Urothelium cell line (cell line): Measurements from ENCODE around the gene HBQ1.
"Not testable (repeated sequence)": the region's sequence is repeated elsewhere in the genome, so short reads cannot be mapped to it uniquely, and the experiment has no call there.

Experiments used
- DNase-seq: peaks from one replicate; pipeline ENCODE4 v3.0.0; 2011; ENCODE audit warnings: low spot score, mixed read lengths
- FAIRE-seq: peaks from 2 replicates; lab custom pipeline; 2011; peaks lifted over from hg19 to GRCh38; lab: Jason Lieb, UNC

Gene HBQ1

DNA sequence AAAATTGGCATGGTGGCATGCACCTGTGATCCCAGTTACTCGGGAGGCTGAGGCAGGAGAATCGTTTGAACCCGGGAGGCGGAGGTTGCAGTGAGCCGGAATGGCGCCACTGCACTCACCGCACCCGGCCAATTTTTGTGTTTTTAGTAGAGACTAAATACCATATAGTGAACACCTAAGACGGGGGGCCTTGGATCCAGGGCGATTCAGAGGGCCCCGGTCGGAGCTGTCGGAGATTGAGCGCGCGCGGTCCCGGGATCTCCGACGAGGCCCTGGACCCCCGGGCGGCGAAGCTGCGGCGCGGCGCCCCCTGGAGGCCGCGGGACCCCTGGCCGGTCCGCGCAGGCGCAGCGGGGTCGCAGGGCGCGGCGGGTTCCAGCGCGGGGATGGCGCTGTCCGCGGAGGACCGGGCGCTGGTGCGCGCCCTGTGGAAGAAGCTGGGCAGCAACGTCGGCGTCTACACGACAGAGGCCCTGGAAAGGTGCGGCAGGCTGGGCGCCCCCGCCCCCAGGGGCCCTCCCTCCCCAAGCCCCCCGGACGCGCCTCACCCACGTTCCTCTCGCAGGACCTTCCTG, at the start of gene HBQ1:
Gene HBQ1 (plus strand): TSS at position 359 of the 575 bp plus-strand sequence. CDS start 28 bp downstream, at position 387.
- no peak for DNase-seq
- FAIRE-seq = no peak

DNA sequence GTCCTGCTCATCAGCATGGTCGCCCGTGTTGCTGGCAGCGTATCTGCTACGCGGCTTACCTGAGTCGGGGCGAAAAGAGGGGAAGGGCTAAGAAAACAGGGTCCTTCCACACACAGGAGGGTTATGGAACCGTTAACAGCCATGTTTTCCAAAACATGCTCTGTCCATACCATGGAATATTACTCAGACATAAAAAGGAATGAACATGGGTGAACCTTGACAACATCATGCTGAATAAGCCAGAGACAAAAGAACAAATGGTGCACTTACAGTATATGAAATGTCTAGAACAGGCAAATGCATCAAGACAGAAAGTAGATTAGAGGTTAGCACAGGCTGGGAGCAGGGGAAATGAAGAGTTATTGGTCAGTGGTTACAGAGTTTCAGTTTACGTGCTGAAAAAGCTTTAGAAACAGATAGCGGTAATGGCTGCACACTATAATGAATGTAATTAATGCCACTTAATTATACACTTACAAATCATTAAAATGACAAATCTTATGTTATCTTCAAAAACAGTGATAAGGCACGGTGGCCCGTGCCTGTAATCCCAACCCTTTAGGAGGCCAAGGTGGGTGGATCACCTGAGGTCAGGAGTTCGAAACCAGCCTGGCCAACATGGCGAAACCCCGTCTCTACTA, 49.6 kb upstream of the HBQ1 start:
- DNase-seq (no peak), FAIRE-seq (no peak)

DNA sequence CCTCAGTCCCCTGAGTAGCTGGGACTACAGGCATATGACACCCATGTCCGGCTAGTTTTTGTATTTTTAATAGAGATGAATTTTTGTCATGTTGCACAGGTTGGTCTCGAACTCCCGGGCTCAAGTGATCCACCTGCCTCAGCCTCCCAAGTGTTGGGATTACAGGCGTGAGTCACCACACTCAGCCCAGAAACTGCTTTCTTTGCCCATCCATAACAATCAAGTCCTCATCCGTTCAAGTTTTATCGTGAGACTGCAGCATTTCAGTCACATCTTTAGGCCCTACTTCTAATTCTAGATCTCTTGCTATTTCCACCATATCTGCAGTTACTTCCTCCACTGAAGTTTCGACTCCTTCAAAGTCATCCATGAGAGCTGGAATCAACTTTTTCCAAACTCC, 48.1 kb upstream of the HBQ1 start:
- FAIRE-seq = no peak

DNA sequence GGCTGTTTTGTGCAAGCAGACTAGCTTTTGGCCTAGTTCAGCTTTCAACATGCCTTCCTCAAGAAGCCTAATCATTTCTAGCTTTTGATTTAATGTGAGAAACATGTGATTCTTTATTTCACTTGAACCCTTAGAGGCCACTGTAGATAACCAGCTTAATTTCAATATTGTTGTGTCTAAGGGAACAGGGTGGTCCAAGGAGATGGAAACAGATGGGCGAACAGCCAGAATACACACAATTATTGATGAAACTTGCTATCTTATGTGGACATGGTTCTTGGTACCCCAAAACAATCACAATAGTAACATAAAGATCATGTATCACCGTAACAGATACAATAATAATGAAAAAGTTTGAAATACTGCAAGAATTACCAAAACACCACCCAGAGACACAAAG, 46.5 kb upstream of the HBQ1 start:
- FAIRE-seq = no peak
- DNase-seq = no peak

More for the DNA sequence above, 48.1 kb upstream of the HBQ1 start:
- no peak for DNase-seq

DNA sequence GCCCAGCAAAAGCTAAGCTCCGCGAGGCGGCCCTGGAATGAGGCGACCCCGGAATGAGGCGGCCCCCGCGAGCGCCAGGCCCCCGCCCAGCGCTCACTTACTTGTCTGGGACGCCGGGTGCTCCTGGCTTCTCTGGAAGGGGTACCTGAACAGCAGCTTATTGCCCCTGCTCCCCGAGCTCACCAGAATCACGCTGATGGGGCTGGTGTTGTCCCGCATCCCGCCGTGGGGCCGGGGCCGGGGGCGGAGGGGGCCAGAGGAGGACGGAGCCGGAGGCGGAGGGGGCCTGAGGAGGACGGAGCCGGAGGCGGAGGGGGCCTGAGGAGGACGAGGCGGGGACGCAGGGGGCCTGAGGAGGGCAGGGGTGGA, 42.2 kb upstream of the HBQ1 start:
- FAIRE-seq = no peak
- peak; percentile 30 for DNase-seq

DNA sequence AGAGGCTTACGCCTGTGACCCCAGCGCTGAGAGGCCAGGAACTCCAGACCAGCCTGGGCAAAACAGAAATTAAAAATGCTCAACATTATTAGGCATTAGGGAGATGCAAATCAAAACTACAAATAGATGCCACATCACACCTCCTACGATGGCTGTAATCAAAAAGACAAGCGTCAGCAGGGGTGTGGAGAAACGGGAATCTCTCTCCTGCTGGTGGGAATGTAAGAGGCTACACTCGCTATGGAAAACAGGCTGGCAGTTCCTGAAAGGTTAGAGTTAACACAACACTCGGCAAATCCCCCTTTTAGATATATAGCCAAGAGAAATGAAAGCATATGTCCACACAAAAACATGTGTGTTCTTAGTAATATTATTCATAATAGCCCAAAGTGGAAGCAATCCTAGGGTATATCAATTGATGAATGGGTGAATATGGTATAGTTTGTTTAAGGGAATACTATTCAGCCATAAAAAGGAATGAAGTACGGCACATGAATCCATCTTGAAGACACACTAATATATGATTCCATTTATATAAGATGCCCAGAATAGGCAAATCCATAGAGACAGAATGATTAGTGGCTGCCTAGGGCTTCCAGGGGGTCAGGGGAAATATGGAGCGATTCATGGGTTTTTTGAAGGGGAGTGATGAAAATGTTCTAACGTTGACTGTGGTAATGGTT, 39.9 kb upstream of the HBQ1 start:
- FAIRE-seq = no peak
- DNase-seq = no peak

DNA sequence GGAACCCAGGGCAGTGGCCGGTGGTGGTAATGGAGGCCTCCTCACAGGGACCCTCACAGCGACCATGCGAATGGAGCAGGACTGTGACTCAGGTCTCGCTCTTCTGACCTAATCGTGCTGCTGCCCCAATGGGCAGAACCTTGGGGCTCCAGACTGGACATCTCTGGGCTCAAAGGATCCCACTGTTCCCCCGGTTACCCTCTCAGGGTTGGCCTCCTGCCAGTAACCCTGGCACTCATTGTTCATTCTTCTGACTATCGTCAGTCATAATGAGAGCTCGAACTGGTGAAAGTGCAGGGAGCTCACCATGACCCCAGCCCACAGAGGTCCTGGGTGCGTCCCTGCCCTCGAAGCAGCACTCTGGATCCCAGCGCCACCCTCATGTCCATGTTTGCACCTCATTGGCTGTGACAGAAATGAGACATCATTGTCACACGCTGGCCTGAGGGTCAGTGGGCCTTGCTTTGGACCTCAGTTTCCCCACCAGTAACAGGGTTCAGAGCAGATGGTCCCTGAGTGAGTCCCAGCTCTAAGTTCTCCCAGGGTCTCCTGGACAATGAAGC, 37.8 kb upstream of the HBQ1 start:
- FAIRE-seq (no peak), DNase-seq (no peak)

DNA sequence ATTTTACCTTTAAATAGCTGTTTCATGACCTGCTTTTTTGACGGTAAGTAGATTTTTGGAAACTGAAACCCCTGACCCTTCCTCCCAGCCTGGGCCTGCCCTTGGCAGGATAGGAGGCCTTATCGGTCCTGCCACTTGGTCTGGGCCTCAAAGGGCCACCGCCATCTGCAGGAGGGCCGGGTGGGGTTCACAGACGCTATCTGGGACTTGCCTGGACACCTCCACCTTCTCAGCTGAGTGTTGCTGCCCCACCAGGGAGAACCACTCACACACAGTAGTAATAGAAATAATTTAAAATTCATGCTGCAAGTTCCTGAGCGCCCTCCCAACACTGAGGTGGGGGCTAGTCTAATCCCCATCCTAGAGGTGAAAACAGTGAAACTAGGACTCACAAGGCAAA, 37.2 kb upstream of the HBQ1 start:
- no peak for FAIRE-seq
- DNase-seq = no peak

DNA sequence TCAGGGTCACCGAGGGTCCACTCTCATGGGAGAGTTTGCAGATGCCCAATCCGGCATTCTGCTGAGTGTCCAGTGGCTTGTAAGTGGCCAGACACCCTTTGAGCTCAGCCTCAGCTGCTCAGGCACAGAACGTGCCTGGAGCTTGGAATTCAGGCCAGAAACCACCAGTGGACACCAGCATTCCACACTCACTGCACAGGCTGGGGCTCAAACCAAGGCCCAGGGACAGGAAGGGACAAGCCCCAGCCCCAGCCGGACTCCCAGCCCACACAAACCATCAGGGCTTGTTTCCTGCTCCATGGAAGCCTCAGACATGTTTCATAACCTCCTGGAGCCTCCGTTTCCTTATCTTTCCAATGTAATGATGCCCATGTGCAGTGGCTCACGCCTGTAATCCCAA, 36.8 kb upstream of the HBQ1 start:
- DNase-seq = no peak
- no peak for FAIRE-seq

DNA sequence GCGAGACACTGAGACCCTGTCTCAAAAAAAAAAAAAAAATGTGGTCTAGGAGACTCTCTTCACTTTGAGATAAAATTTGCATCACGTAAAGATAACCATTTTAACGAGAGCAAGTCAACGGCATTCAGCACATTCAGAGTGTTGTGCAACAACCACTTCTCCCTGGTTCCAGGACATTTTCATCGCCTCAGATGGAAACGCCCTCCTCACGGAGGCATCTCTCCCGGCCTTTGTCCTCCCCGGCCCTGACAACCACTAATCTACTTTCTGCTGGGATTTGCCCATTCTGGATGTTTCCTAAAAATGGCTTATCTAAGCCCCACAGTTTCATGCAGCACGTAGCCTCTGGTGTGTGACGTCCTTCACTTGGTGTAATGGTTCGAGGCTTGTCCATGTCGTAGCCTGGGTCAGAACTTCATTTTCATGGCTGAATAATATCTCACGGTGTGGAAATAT, 35.4 kb upstream of the HBQ1 start:
- FAIRE-seq = no peak
- DNase-seq = no peak

DNA sequence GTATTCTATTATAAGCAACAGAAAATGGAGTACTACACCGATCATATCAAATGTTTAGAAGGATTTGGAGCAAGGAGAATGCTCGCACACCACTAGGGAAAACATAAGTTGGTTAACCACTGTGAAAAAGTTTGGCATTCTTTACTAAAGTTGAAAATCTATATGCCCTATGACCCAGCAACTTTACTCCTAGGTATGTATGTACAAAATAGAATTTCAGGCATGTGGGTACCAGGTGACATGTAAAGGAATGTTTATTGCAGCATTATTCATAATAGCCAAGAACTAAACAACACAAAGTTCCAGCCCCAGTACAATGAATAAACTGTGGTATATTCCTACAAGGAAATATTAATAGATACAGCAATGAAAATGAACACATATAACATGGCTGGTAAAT, 33.6 kb upstream of the HBQ1 start:
- FAIRE-seq (no peak), DNase-seq (no peak)

DNA sequence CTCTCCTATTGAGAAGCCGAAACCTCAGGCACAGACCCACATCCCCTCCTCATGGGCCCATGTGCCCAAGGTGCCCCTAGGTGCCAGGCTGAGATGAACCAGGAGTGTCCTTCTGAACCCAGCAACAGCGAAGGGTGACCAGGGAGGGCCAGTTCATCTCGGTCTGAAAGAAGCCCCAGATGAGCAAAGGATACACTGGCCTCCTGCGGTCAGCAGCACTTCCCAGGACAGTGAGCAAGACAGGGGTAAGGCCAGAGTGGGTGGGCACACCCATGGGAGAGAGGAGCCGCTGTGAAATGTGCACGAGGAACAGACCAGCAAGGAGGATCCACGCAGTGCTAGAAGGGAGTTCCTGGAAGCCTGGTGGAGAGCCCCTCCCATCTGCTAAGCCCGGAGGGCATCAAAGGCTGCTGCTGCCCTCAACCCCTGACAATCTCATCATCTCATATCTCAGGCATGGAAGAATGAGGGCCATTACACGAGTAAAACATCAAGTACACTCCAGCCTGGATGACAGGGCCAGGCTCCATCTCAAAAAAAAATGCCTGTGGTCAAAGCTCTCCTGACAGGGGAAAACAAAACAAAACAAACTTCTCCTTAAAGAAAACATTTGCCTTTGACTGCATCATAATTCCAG, 31.1 kb upstream of the HBQ1 start:
- no peak for DNase-seq
- FAIRE-seq = no peak

DNA sequence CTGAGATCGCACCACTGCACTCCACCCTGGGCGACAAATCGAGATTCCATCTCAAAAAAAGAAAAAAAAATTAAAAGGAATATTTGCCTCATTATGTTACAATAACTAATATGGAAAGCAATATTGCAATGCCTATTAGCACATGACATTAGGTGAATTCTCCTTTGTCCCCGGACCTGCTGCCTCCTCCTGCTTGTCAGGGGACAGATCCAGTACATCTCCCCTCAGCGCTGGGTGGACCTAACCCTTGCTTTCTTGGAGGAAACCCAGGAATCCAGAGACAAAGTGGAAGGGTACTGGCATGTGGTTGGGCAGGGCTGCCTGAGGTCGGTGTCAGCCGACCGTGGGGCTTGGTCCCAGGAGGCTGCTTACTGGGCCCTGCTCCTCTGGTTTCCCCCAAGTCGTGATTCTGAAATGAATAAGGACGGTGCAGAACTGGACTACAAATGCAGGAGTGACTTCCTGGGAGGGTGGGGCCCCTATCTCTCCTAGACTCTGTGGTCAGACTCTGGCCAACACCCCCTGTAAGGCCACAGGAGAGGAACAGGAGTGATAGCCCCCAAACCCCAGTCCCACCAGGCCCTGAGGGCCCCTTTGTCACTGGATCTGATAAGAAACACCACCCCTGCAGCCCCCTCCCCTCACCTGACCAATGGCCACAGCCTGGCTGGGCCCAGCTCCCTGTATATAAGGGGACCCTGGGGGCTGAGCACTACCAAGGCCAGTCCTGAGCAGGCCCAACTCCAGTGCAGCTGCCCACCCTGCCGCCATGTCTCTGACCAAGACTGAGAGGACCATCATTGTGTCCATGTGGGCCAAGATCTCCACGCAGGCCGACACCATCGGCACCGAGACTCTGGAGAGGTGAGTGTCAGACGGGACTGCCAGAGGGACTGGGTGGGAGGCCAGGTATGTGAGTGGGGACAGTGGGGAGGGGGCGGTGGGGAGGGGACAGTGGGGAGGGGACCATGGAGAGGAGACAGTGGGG, 27.8 kb upstream of the HBQ1 start, which contains the start of gene HBZ:
Gene HBZ (plus strand): TSS at position 504 of the 988 bp plus-strand sequence. CDS start 266 bp downstream, at position 770.
- no peak for FAIRE-seq
- DNase-seq = no peak

DNA sequence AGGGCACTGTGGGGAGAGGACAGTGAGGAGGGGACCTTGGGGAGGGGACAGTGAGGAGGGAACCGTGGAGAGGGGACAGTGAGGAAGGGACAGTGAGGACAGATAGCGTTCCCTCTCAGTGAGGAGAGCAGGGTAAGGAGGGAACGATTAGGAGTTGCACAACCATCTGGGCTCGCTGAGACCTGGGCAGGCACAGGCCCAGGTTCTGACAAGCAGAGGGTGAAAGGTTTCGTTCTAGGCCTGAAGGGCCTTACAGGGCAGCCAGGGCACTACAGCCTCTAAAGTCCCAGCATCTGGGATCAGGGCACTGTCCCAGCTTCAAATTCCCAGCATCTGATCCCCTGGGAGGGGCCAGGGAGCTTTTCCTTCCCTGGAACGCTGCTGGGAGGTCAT, 27.1 kb upstream of the HBQ1 start:
- not testable (repeated sequence) for FAIRE-seq, DNase-seq

DNA sequence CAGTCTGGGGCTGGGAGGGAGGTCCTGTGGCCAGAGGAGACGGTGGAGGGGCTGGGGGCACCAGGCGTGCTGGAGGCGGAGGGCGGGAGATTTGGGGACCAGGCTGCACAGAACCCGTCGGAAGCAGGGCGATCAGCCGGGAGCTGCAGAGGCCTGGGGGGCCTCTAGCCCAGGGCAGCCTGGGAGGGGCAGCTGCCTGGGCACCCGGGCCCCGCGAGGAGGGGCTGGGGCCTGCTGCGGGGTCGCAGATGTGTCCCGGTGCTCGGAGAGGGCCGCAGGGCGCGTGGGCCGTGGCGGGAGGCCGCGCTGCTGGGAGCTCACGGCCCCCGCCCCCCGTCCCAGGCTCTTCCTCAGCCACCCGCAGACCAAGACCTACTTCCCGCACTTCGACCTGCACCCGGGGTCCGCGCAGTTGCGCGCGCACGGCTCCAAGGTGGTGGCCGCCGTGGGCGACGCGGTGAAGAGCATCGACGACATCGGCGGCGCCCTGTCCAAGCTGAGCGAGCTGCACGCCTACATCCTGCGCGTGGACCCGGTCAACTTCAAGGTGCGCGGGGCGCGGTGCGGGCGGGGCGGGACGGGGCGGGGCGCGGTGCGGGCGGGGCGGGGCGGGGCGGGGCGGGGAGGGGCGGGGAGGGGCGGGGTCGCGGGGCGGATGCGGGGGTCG, 26.6 kb upstream of the HBQ1 start:
- peak; percentile 62 for FAIRE-seq
- not testable (repeated sequence) for DNase-seq

DNA sequence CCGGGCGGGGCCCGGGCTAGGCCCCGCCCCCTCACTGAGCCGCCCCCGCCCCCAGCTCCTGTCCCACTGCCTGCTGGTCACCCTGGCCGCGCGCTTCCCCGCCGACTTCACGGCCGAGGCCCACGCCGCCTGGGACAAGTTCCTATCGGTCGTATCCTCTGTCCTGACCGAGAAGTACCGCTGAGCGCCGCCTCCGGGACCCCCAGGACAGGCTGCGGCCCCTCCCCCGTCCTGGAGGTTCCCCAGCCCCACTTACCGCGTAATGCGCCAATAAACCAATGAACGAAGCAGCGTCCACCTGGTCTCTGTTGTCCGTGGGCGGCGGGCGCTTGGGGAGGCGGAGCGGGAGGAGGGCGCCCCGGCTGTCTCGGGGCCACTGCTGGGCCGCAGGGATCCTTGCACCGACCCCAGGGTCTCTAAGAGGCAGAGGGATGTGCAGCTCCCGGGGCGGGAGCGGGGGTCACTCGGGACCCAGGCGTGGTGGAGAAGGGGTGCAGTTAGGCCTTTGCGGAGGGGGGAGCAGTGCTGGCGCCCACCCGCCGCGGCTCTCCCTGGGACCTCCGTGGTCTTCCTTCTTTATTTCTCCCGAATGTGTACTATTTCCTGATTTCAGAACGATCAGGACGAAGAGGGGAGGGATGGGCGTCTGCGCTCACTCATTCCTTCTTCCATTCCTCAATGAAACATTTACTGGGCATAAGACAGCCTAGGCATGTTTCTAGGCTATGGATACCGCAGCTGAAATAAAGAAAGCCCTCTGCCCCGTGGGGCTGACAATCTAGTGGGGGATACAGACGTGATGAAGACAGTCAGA, 25.8 kb upstream of the HBQ1 start:
- no peak for DNase-seq

DNA sequence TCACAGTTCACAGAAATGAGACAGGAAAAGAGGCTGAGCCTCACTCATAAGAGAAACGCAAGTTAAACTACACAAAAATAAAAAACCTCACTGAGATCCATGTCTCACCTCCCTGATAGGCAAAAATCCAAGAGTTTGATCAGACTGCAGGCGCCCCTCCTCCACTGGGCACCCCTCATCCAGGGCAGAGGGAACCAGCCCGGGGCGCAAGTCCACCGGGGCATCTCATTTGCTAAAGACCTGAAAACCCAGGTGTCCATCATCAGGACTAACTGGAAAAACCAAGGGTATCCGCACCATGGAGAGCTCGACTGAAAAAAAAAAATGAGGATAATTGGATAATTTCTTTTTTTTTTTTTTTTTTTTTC, 25.2 kb upstream of the HBQ1 start:
- DNase-seq = no peak
- FAIRE-seq = no peak

More for the DNA sequence above, 25.8 kb upstream of the HBQ1 start:
- FAIRE-seq = no peak

DNA sequence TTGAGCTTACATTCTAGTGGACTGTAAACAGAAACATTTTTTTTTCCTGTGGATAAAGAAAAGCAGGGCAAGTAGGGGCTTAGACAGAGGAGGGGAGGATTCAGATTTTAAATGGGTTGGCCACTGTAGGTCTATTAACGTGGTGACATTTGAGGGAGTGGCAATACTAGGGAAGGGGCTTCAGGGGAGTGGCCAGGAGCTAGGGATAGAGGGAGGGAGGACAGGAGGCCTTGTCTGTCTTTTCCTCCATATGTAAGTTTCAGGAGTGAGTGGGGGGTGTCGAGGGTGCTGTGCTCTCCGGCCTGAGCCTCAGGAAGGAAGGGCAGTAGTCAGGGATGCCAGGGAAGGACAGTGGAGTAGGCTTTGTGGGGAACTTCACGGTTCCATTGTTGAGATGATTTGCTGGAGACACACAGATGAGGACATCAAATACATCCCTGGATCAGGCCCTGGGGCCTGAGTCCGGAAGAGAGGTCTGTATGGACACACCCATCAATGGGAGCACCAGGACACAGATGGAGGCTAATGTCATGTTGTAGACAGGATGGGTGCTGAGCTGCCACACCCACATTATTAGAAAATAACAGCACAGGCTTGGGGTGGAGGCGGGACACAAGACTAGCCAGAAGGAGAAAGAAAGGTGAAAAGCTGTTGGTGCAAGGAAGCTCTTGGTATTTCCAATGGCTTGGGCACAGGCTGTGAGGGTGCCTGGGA, 21.0 kb upstream of the HBQ1 start:
- DNase-seq (no peak), FAIRE-seq (no peak)
